GM08714 (cell line): ENCODE measurements around the gene NPAS3.

Experiments
- H3K4me3 ChIP-seq: fragments of 200-500 bp; sonication (Bioruptor generic); 2 replicates; pipeline ENCODE4 v1.5.1; 2014; ENCODE audit warnings: mild to moderate bottlenecking, low read length, inconsistent platforms
- ZNF274 ChIP-seq: IDR thresholded peaks from 2 replicates; pipeline ENCODE4 v1.6.1; 2012; ENCODE audit warnings: mild to moderate bottlenecking, low read depth, low read length

Gene NPAS3

GRCh38 chr14:33740531-33740930 is 801.9 kb downstream of the NPAS3 start:
- no peak overlapping the region for H3K4me3 ChIP-seq
- no peak for TF ChIP-seq ZNF274

GRCh38 chr14:33742166-33742565 is 803.5 kb downstream of the NPAS3 start:
- TF ChIP-seq ZNF274: no peak
- no peak overlapping the region for H3K4me3 ChIP-seq

- no peak overlapping the region for H3K4me3 ChIP-seq
- TF ChIP-seq ZNF274: no peak
Measured at GRCh38 chr14:33745163-33745562, 806.5 kb downstream of the NPAS3 start.

- TF ChIP-seq ZNF274: no peak
- no peak overlapping the region for H3K4me3 ChIP-seq
Measured at GRCh38 chr14:33747749-33748148, 809.1 kb downstream of the NPAS3 start.

GRCh38 chr14:33754261-33754660 is 815.6 kb downstream of the NPAS3 start:
- TF ChIP-seq ZNF274: no peak
- no peak overlapping the region for H3K4me3 ChIP-seq

- no peak overlapping the region for H3K4me3 ChIP-seq
- TF ChIP-seq ZNF274: no peak
Measured at GRCh38 chr14:33755358-33755757, 816.7 kb downstream of the NPAS3 start.

- no peak for TF ChIP-seq ZNF274
- H3K4me3 ChIP-seq: no peak overlapping the region
Measured at GRCh38 chr14:33756833-33757232, 818.2 kb downstream of the NPAS3 start.

GRCh38 chr14:33758547-33758946 is 819.9 kb downstream of the NPAS3 start:
- TF ChIP-seq ZNF274: no peak
- H3K4me3 ChIP-seq: no peak overlapping the region

GRCh38 chr14:33762161-33762851 is 823.6 kb downstream of the NPAS3 start:
- TF ChIP-seq ZNF274: no peak
- H3K4me3 ChIP-seq: no peak overlapping the region

GRCh38 chr14:33764876-33765650 is 826.4 kb downstream of the NPAS3 start:
- TF ChIP-seq ZNF274: no peak
- no peak overlapping the region for H3K4me3 ChIP-seq

- H3K4me3 ChIP-seq: no peak overlapping the region
- TF ChIP-seq ZNF274: no peak
Measured at GRCh38 chr14:33767586-33768457, 829.1 kb downstream of the NPAS3 start.

GRCh38 chr14:33768458-33768830 is 829.8 kb downstream of the NPAS3 start:
- no peak for TF ChIP-seq ZNF274
- H3K4me3 ChIP-seq: no peak overlapping the region

GRCh38 chr14:33773205-33774030 is 834.7 kb downstream of the NPAS3 start:
- no peak overlapping the region for H3K4me3 ChIP-seq
- TF ChIP-seq ZNF274: no peak

GRCh38 chr14:33774161-33774560 is 835.5 kb downstream of the NPAS3 start:
- TF ChIP-seq ZNF274: no peak
- no peak overlapping the region for H3K4me3 ChIP-seq
